Mesothelial cell of epicardium (in vitro differentiated cells): ENCODE data around the gene STAC3. TPM values are rescaled to one million over a fixed set of nuclear protein-coding genes. Genes with fewer than 3 reads are reported as not detected.
A peak's percentile ranks its signal among the peaks of the same experiment; 100 is the strongest.

Experiments
- DNase-seq, 2 experiments: peaks; one replicate each; pipeline ENCODE4 v3.0.0; 2021; ENCODE audit warnings: low spot score in 2 of 2; ENCODE audit not compliant: unreplicated experiment in 2 of 2
- H3K27ac Mint-ChIP-seq: 2 replicates; pipeline ENCODE4 v1.8.0; 2021; ENCODE audit warnings: mixed read lengths
- H3K27me3 Mint-ChIP-seq: 2 replicates; pipeline ENCODE4 v1.8.0; 2021; ENCODE audit warnings: low read depth, mixed read lengths
- H3K36me3 Mint-ChIP-seq: 2 replicates; pipeline ENCODE4 v1.8.0; 2021; ENCODE audit warnings: mixed read lengths
- H3K4me1 Mint-ChIP-seq: 2 replicates; pipeline ENCODE4 v1.8.0; 2021; ENCODE audit warnings: mixed read lengths
- H3K4me3 Mint-ChIP-seq: 2 replicates; pipeline ENCODE4 v1.8.0; 2021; ENCODE audit warnings: mild to moderate bottlenecking, moderate library complexity, mixed read lengths
- H3K9me3 Mint-ChIP-seq: 2 replicates; pipeline ENCODE4 v1.8.0; 2021; ENCODE audit warnings: mixed read lengths
- CTCF ChIP-seq: fragments of 200-600 bp; sonication (generic); IDR thresholded peaks from one replicate; pipeline ENCODE4 v1.5.0; 2021; ENCODE audit warnings: antibody characterized with exemption; ENCODE audit not compliant: unreplicated experiment
- total RNA-seq: library from RNA; stranded (reverse); gene quantifications from 3 replicates; pipeline ENCODE4 v1.2.1, GENCODE V29; 2021

The STAC3 gene
- total RNA-seq, 1 donor from 2014 or later = 9.8 TPM

GRCh38 chr12:57210926-57211692 is 39.9 kb downstream of the STAC3 start:
- Mint-ChIP-seq H3K4me1 (peaks cover 29% of the 10 kb centered on the region), H3K9me3 (no peaks in the 10 kb centered on the region), H3K27ac (peak overlapping the region; percentile 12), H3K36me3 (peaks cover 13% of the 10 kb centered on the region), H3K27me3 (peaks cover 24% of the 10 kb centered on the region), H3K4me3 (no peak overlapping the region)
- no peak for TF ChIP-seq CTCF
- DNase-seq = no peak

DNA sequence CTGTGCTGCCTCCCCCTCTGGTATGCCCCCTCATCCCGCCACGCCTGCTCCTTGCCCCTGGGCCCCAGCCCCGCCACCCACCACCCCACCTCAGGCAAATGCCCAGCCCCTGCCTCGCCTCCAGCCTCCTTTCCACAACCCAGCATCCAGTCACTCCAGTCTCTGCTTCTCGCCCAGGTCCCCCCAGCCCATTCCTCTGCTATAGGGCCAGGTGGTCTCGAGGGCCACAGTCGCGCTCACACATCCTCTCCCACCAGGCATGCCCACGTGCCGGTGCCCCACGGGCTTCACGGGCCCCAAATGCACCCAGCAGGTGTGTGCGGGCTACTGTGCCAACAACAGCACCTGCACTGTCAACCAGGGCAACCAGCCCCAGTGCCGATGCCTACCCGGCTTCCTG is 40.5 kb downstream of the STAC3 start:
- Mint-ChIP-seq H3K27me3 (peaks cover 18% of the 10 kb centered on the region), H3K9me3 (no peaks in the 10 kb centered on the region), H3K4me3 (no peak overlapping the region), H3K36me3 (peaks cover 13% of the 10 kb centered on the region), H3K4me1 (peaks cover 24% of the 10 kb centered on the region), H3K27ac (peak overlapping the region; percentile 12)
- no peak for TF ChIP-seq CTCF
- no peak for DNase-seq

DNA sequence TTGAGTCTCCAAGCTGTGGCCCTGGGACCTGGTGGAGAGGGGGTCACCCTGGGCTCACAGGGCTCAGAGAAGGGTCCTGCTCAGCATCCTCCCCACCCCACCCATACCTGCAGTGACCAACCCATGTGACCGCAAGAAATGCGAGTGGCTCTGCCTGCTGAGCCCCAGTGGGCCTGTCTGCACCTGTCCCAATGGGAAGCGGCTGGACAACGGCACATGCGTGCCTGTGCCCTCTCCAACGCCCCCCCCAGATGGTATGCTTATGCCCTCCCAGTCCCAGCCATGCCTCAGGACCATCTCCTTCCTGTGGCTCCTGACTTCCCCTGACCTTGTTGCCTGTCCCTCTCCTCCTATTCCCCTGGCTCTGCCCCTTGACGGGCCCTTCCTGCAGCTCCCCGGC is 41.1 kb downstream of the STAC3 start:
- H3K27me3 Mint-ChIP-seq = peaks cover 12% of the 10 kb centered on the region
- H3K9me3 Mint-ChIP-seq = no peaks in the 10 kb centered on the region
- no peak overlapping the region for H3K4me3 Mint-ChIP-seq
- no peak for DNase-seq
- H3K4me1 Mint-ChIP-seq = peaks cover 20% of the 10 kb centered on the region
- TF ChIP-seq CTCF = no peak
- H3K36me3 Mint-ChIP-seq = peaks cover 13% of the 10 kb centered on the region
- H3K27ac Mint-ChIP-seq = no peak overlapping the region

GRCh38 chr12:57208631-57209282 is 42.2 kb downstream of the STAC3 start:
- Mint-ChIP-seq H3K27ac (no peak overlapping the region), H3K4me3 (no peak overlapping the region), H3K27me3 (peaks cover under 1% of the 10 kb centered on the region), H3K4me1 (peaks cover 9% of the 10 kb centered on the region), H3K36me3 (peaks cover 18% of the 10 kb centered on the region), H3K9me3 (no peaks in the 10 kb centered on the region)
- DNase-seq = no peak
- TF ChIP-seq CTCF = no peak

DNA sequence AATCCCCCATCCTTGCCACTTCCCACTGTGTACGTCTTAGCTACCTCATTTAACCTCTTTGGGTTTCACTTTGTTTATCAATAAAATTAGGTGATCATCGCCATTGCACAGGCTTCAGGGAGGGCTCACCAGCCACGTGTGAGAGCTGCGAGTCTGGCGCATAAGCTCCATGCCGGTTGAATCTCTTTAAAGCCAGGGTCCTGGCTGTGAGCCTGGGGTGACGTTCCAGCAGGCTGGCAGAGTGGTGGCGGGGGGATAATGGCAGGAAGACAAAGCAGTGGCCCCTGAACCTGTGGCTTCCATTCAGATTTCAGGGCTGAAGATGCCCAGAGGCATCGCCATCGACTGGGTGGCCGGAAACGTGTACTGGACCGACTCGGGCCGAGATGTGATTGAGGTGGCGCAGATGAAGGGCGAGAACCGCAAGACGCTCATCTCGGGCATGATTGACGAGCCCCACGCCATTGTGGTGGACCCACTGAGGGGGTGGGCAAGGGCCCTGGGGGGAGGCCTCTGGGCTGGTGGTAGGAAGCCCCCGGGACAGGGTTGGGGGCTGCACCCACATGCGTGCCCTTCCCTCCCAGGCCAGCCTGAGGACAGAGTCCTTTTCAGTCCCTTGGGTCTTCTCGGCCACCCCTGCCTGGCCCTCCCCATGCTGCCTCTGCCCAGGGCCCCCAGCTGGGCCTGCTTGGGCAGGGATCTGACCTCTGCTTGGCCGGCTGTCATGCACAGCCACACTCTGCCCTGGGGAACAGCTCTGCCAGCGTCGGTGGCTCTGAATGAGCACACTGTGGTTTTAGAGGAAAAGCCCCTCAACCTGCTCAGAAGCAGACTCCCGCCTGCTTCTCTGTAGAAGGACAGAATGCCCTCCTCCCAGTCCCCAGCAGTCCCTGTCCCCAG is 43.0 kb downstream of the STAC3 start:
- H3K9me3 Mint-ChIP-seq = no peaks in the 10 kb centered on the region
- no peaks in the 10 kb centered on the region for H3K27me3 Mint-ChIP-seq
- H3K4me3 Mint-ChIP-seq = no peak overlapping the region
- peaks cover 3% of the 10 kb centered on the region for H3K4me1 Mint-ChIP-seq
- DNase-seq = no peak
- no peak for TF ChIP-seq CTCF
- H3K27ac Mint-ChIP-seq = no peak overlapping the region
- peaks cover 21% of the 10 kb centered on the region for H3K36me3 Mint-ChIP-seq
